Measurements from ENCODE around the gene DKK3. TPM values are rescaled to one million over a fixed set of nuclear protein-coding genes. Genes with fewer than 3 reads are reported as not detected.

The DKK3 gene
- total and polyA plus RNA-seq, 2 of the 13 experiments (the other 11 are each of a cell fraction or from before 2014, with no cell fraction given) = 0.09 to 0.67 TPM

DNA sequence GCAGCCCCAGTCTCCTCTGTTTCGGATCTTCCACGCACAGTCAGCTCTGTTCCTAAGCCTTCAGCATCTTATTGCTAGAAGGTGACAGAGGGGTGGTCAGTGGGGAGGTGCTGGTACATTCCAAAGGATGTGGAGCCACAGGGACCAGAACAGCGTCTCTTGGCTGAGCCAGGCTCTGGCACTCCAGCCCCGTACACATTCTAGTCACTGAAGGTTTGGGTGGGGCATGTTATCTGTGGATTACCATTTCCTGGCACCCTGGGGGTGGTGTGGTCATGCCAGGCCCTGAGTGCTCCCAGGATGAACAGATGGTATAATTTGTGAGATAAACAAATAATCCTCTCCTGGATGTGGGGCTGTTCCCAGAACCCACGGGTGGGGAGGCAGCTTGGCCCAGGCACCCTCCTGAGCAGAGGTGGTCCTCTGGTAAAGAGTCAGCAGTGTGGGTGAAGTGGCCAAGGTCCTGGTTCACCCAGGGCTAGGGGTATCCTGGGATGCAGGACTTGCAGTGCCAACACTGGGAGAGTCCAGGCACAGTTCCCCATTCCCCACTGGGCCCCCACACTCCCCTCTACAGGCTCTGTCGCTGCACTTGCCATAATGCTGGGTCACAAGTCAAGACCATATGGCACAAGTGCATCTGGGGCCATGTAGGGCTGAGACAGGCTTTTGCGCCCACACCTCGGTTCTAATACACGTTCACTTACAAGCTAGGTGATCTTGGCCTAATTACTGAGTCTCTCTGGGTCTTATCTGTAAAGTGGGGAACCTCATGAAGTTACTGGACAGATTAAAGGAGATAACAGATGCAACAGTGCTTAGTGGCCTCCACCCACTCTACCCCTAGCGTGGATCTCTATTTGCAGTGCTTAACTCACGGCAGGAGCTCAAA, 33.0 kb downstream of the DKK3 start (continued):
- no peak for TF ChIP-seq GATAD2A (CRISPR knock-in tag; IDR thresholded peaks at IDR 0.05)
- no peak for TF ChIP-seq ZNF282 (IDR thresholded peaks at IDR 0.05; ENCODE audit: partially characterized antibody)
- no peak for TF ChIP-seq REPIN1 (CRISPR knock-in tag; IDR thresholded peaks at IDR 0.05; ENCODE audit: borderline replicate concordance, low read depth)
- no peak for TF ChIP-seq KMT2B (CRISPR knock-in tag; IDR thresholded peaks at IDR 0.05)
- TF ChIP-seq SP2 (CRISPR knock-in tag; IDR thresholded peaks at IDR 0.05) = no peak

- Histone ChIP-seq H3K79me2 (ENCODE audit: insufficient read depth, low read length) (no peaks in the 10 kb centered on the region), H3K36me3 (replicated peaks in 1 of 2; ENCODE audit: control insufficient read depth in 1 of 2, insufficient read depth in 2 of 2, low read length in 2 of 2) (no peaks in the 10 kb centered on the region), H4K20me1 (ENCODE audit: insufficient read depth, low read length) (no peaks in the 10 kb centered on the region), H3K27me3 (ENCODE audit: control insufficient read depth in 1 of 2, insufficient read depth in 2 of 2, low read length in 2 of 2) (peaks cover 6 to 25% of the 10 kb centered on the region in 2 experiments; a peak in 2 of 5 replicates), H3K4me2 (ENCODE audit: low read depth, low read length) (no peak overlapping the region), H2AFZ (ENCODE audit: low read length) (no peak overlapping the region), H3K4me1 (ENCODE audit: insufficient read depth, low read length) (peaks cover 6% of the 10 kb centered on the region; the same call in 1 of the 2 replicates), H3K9ac (ENCODE audit: insufficient read depth, low read depth, low read length) (no peak overlapping the region), H3K9me3 (ENCODE audit: low read length) (no peaks in the 10 kb centered on the region), H3K27ac (ENCODE audit: extremely low read length, insufficient read depth, low read length) (no peak overlapping the region), H3K4me3 (replicated peaks in 1 of 3; ENCODE audit: insufficient read depth in 1 of 3, low read depth in 2 of 3, low read length in 3 of 3) (no peak overlapping the region)
- ChIA-PET POLR2A (no interaction called here), CTCF (ENCODE audit: low intra/inter-chr PET ratio, low total read pairs) (no interaction called here)
- ATAC-seq (no peak), FAIRE-seq (no peak), DNase-seq (ENCODE audit: low spot score) (no peak)
- in situ Hi-C loops (cut with HindIII; ENCODE audit: extremely low pct_ligation_motif_present, low pct_unique_long_range_greater_than_20kb) (no loop called here), intact Hi-C loops (cut with micrococcal nuclease; ENCODE audit: unreplicated experiment) (no loop called here)
- no peak for TF ChIP-seq ZNF235 (CRISPR knock-in tag; IDR thresholded peaks at IDR 0.05; ENCODE audit: borderline replicate concordance)
- TF ChIP-seq ZNF781 (CRISPR knock-in tag; IDR thresholded peaks at IDR 0.05; ENCODE audit: borderline replicate concordance, not compliant biosample characterization) = no peak
- no peak for TF ChIP-seq TFDP1 (CRISPR knock-in tag; IDR thresholded peaks at IDR 0.05; ENCODE audit: borderline replicate concordance)
- TF ChIP-seq ZBTB34 (CRISPR knock-in tag; IDR thresholded peaks at IDR 0.05) = no peak
- no peak for TF ChIP-seq ZNF761 (CRISPR knock-in tag; conservative IDR thresholded peaks at IDR 0.05)
- TF ChIP-seq RFX1 (IDR thresholded peaks at IDR 0.05) = no peak
- TF ChIP-seq SP2 (CRISPR knock-in tag; IDR thresholded peaks at IDR 0.05) = no peak
- TF ChIP-seq, protein P1, sequence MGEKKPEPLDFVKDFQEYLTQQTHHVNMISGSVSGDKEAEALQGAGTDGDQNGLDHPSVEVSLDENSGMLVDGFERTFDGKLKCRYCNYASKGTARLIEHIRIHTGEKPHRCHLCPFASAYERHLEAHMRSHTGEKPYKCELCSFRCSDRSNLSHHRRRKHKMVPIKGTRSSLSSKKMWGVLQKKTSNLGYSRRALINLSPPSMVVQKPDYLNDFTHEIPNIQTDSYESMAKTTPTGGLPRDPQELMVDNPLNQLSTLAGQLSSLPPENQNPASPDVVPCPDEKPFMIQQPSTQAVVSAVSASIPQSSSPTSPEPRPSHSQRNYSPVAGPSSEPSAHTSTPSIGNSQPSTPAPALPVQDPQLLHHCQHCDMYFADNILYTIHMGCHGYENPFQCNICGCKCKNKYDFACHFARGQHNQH (CRISPR knock-in tag; IDR thresholded peaks at IDR 0.05) = no peak
- TF ChIP-seq ATF7 (IDR thresholded peaks at IDR 0.05) = no peak
- TF ChIP-seq ATF7 (CRISPR knock-in tag; IDR thresholded peaks at IDR 0.05) = no peak
- no peak for TF ChIP-seq NR2F2 (IDR thresholded peaks at IDR 0.05; ENCODE audit: borderline replicate concordance, low read depth)
- no peak for TF ChIP-seq HINFP (CRISPR knock-in tag; IDR thresholded peaks at IDR 0.05; ENCODE audit: low read depth)
- no peak for TF ChIP-seq IKZF1 (IDR thresholded peaks at IDR 0.05)
- no peak for TF ChIP-seq ZNF101 (CRISPR knock-in tag; IDR thresholded peaks at IDR 0.05; ENCODE audit: borderline replicate concordance, low read depth)
- BruUV-seq (replicated peaks) = no TSS peak
- 97% methylated on average over 4 of the region's 4 CpGs for WGBS (ENCODE audit: low lambda C conversion rate)
Observed at GRCh38 chr11:11973866-11974265, 34.6 kb downstream of the DKK3 start.

Measured in HepG2 (cell line).